Fibroblast of mammary gland (primary cell): ENCODE data around the gene CASQ2.

Source experiments
- DNase-seq: peaks from one replicate; pipeline ENCODE4 v3.0.0-alpha.2; 2010; ENCODE audit warnings: low read depth
- H3K4me3 ChIP-seq: 2 replicates; pipeline ENCODE4 v1.5.1; 2011; ENCODE audit warnings: low read depth, mild to moderate bottlenecking, low read length, moderate library complexity; ENCODE audit not compliant: control insufficient read depth
- TF ChIP-seq, protein P1 (sequence below): conservative IDR thresholded peaks from 2 replicates; pipeline ENCODE4 v1.5.1; 2011; ENCODE audit warnings: low read depth, low read length, inconsistent platforms; ENCODE audit not compliant: control insufficient read depth, insufficient read depth

Gene CASQ2

DNA sequence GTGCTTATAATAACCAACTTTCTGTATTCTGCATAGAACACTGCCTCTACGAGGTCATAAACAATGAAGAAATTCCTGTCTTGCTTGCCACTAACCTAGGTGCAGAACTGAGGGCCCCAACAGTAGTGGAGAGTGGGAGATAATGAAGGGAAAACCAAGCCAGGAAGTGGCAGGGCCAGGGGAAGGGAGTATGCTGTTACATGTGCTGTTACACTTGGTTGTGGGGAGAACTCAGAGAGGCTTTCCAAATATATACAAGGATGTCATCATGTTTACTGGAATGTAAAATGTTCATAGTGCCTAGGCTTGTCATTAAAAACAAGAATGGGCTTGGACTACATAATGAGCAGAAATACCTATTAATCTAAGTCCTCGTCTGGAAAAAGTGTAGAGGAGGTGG, 41.3 kb upstream of the CASQ2 start:
- no peak overlapping the region for H3K4me3 ChIP-seq
- TF ChIP-seq, protein P1, sequence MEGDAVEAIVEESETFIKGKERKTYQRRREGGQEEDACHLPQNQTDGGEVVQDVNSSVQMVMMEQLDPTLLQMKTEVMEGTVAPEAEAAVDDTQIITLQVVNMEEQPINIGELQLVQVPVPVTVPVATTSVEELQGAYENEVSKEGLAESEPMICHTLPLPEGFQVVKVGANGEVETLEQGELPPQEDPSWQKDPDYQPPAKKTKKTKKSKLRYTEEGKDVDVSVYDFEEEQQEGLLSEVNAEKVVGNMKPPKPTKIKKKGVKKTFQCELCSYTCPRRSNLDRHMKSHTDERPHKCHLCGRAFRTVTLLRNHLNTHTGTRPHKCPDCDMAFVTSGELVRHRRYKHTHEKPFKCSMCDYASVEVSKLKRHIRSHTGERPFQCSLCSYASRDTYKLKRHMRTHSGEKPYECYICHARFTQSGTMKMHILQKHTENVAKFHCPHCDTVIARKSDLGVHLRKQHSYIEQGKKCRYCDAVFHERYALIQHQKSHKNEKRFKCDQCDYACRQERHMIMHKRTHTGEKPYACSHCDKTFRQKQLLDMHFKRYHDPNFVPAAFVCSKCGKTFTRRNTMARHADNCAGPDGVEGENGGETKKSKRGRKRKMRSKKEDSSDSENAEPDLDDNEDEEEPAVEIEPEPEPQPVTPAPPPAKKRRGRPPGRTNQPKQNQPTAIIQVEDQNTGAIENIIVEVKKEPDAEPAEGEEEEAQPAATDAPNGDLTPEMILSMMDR: no peak
- DNase-seq: no peak

DNA sequence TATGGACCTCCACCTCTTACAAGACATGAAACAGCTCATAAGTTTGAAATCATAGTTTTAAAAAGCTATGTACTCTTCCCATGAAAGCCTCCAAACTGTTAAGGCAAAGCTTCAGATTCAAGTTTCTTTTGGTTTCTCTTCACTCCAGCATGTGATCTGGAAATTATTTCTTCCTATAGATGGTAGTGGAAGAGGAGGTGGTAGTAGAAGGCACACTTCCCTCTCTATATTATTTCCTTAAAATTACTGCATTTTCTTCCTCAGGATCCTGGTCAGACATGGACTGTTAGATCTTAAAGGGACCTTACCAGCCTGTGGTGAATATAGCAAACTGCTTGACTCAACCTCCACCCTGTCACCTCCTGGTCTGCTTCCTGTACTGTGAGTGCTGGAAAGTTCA, 40.6 kb upstream of the CASQ2 start:
- DNase-seq: no peak
- TF ChIP-seq, protein P1: no peak
- no peak overlapping the region for H3K4me3 ChIP-seq

DNA sequence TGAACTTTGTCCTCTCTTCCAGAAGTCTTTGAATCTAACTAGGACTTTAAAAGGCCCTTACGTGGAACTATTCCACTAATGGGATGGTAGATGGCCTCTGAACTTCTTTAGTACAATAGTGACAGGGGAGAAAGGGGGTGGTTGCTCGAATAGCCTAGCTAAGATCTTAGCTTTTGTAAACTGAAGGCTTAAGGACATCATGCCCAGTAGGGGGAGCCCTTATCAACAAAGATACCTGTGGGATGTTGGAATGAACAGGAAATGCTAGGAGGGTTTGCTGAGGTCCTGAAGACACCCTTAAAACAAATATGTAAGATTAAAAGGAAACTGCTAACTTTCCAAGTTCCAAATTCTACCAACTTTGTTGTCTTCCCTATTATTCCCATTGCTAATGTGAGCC, 39.2 kb upstream of the CASQ2 start:
- TF ChIP-seq, protein P1: peak; percentile 86
- peak; percentile 82 for DNase-seq
- H3K4me3 ChIP-seq: no peak overlapping the region

DNA sequence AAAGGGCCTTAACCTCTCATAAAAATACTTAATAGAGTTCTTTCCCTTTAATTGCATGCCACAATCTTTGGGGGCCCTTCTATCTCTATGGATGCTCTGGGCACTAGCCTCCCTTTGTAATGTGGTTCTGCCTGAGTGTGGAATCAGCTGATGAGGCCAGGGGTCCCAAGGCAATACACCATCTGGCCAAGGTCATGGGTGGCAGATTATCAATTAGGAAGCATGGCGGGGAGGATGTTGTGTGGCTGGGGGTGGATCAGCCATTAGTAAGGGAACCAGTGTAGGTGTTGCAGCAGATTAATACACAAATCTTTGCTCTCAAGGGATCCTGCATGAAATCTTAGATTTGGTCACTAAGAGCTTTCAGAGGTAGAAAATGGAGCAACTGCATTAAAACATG, 37.1 kb upstream of the CASQ2 start:
- no peak for DNase-seq

DNA sequence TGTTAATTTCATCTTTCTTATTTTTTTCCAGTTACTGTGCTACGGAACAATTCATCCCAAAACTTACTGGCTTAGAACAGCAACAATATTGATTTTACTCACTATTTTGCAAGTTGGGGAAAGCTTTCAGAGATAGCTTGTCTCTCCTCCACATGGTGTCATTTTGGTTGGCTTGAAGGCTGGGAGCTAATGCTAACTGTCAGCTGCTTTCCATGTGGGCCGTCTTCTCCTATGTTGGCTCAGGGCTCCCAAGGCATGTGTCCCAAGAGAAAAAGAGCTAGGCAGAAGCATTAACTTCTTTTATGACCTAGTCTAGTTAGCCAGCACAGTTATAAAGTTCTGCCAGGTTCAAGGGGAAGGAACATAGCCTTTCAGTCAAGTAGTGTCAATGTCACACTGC, 33.9 kb upstream of the CASQ2 start:
- no peak overlapping the region for H3K4me3 ChIP-seq
- TF ChIP-seq, protein P1: no peak
- no peak for DNase-seq

More for the DNA sequence above, 37.1 kb upstream of the CASQ2 start:
- TF ChIP-seq, protein P1: no peak
- H3K4me3 ChIP-seq: no peak overlapping the region

DNA sequence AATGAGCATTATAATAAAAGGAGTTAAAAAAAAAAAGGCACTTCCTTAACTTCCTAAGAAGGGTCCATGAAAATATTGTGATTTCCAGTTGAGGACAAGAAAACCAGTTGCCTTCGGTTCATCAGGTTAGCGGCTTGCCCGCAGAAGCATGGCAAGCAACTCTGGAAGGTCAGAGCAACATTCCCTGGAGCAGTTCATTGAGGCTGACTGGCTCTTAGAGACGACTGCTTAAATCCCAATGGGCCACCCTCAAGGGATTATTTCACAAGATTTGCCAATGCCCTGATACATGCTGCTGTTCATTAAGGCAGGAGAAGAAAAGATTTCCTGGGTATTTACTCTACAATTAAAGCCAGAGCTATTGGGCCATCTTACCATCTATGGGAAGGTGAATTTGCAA, 29.0 kb upstream of the CASQ2 start:
- TF ChIP-seq, protein P1: no peak
- no peak for DNase-seq
- H3K4me3 ChIP-seq: no peak overlapping the region

DNA sequence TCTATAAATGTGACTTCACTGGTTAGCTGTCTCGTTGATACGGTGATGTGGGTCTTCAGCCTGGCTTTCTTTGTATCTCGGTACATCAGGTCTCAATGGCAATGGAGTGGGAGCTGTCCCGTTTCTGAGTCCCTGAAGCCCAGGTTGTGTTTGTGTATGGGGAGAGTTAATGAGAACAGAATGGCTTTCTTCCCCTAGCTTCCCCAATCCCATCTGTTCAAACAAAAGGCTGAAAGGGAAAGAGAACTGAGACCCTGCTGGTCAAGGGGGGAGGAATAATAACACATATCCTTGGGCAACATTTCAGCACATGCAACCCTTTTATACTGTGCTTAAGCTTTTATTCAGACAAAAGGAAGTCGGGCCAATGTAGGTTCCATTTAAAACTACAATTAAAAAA, 28.4 kb upstream of the CASQ2 start:
- DNase-seq: no peak
- TF ChIP-seq, protein P1: no peak
- H3K4me3 ChIP-seq: no peak overlapping the region
